Endothelial cell of umbilical vein (primary cell): ENCODE results near the gene MANBA.

Source experiments
- EZH2 ChIP-seq: IDR thresholded peaks from 2 replicates; pipeline ENCODE4 v1.6.1; 2012; ENCODE audit warnings: borderline replicate concordance, low read depth, mild to moderate bottlenecking, moderate library complexity, low read length, inconsistent platforms; ENCODE audit not compliant: severe bottlenecking
- JUN ChIP-seq: IDR thresholded peaks from 2 replicates; pipeline ENCODE4 v1.6.1; 2011; ENCODE audit warnings: borderline replicate concordance, low read depth; ENCODE audit not compliant: insufficient read length, insufficient read depth
- MYC ChIP-seq: IDR thresholded peaks from one replicate; pipeline ENCODE4 v1.6.1; 2011; ENCODE audit warnings: mild to moderate bottlenecking, low read depth, low read length
- POLR2A ChIP-seq: IDR thresholded peaks from 2 replicates; pipeline ENCODE4 v1.6.1; 2012; ENCODE audit warnings: low read depth, mild to moderate bottlenecking, control low read depth, low read length
- TF ChIP-seq, protein P1 (sequence below), 2 donors: IDR thresholded peaks; 1 replicate in 1 of 2; 2 replicates in 1 of 2; pipeline ENCODE4 v1.5.1; 2011; ENCODE audit warnings: low read length in 2 of 2, mild to moderate bottlenecking in 2 of 2, moderate library complexity in 2 of 2, control low read depth in 1 of 2, inconsistent platforms in 1 of 2, low read depth in 1 of 2; ENCODE audit not compliant: insufficient read depth in 1 of 2; ENCODE audit errors: extremely low read depth in 1 of 2

- TF ChIP-seq, protein P1, sequence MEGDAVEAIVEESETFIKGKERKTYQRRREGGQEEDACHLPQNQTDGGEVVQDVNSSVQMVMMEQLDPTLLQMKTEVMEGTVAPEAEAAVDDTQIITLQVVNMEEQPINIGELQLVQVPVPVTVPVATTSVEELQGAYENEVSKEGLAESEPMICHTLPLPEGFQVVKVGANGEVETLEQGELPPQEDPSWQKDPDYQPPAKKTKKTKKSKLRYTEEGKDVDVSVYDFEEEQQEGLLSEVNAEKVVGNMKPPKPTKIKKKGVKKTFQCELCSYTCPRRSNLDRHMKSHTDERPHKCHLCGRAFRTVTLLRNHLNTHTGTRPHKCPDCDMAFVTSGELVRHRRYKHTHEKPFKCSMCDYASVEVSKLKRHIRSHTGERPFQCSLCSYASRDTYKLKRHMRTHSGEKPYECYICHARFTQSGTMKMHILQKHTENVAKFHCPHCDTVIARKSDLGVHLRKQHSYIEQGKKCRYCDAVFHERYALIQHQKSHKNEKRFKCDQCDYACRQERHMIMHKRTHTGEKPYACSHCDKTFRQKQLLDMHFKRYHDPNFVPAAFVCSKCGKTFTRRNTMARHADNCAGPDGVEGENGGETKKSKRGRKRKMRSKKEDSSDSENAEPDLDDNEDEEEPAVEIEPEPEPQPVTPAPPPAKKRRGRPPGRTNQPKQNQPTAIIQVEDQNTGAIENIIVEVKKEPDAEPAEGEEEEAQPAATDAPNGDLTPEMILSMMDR (IDR thresholded peaks at IDR 0.05; ENCODE audit: extremely low read depth in 1 of 2, insufficient read depth in 1 of 2, low read depth in 1 of 2, low read length in 2 of 2) = no peak
- TF ChIP-seq POLR2A (no peak), EZH2 (no peak), JUN (no peak), MYC (no peak)
Measured at GRCh38 chr4:102787096-102787881, 26.5 kb upstream of the MANBA start.
